ENCODE results near the gene SENP8.
"Not testable (repeated sequence)": the region's sequence is repeated elsewhere in the genome, so short reads cannot be mapped to it uniquely, and the experiment has no call there.

The SENP8 gene

DNA sequence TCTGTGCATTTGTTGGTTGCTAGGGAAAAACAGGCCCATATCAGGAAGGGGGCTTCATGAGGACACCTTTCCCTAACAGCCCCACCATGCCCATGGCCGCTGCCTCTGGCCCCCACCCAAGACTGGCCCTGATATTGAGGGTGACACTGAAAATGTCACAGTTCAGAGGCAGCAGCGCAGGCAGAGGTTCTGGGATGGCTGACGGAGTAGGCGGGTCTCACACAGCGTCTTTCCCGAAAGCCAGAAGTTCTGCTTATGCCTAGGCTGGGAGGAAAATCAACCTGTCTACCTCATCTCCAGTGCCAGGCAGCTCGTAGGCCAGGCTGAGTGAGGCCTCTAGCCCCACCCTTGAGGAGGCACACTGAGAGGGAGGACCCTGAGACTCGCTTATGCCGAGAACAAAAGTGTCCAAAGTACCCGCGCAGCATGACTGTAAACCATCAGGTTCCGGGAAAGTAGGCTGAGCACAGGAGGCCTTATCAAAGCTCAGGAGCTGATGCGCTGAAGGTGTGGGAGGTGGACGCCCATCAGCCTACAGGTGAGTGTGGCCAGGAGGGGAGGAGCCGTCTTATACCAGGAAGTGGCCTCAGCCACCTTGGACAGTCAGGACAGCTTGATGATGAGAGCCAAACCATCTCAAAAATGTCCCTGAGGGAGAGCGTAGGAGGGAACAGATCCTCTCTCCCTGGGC is 51.9 kb downstream of the SENP8 start:
- DNase-seq: no peak
- peaks cover 24 to 33% of the 10 kb centered on the region in 2 donors for H3K27me3 Mint-ChIP-seq
- no peak overlapping the region for H3K27ac Mint-ChIP-seq
- no peaks in the 10 kb centered on the region for H3K36me3 Mint-ChIP-seq
- H3K4me3 Mint-ChIP-seq: no peak overlapping the region
- no peaks in the 10 kb centered on the region for H3K9me3 Mint-ChIP-seq
- H3K4me1 Mint-ChIP-seq: no peaks in the 10 kb centered on the region
- ATAC-seq (replicated peaks): no peak

DNA sequence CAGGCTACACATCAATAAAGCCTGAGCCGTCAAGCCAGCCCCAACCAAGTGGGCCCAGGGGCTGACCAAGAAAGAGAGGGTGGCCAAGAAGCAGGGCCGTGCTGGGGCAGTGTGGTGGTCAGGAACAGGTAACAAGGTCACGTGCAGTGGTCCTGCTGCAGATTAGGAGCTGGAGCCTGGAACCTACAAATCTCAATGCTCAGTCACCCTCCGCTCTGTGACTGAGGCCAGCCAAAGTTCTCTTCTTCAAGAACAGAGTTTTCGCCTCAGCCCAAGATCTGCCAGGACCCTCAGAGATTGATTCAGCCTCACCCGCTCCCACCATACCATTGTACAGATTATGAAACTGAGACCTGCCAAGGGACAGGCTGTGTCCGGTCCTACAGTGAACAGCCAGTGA is 52.5 kb downstream of the SENP8 start:
- Mint-ChIP-seq H3K36me3 (no peaks in the 10 kb centered on the region), H3K27ac (no peak overlapping the region), H3K4me1 (peaks cover 0 to 3% of the 10 kb centered on the region in 2 donors), H3K27me3 (peaks cover 31 to 39% of the 10 kb centered on the region in 2 donors), H3K9me3 (no peaks in the 10 kb centered on the region), H3K4me3 (no peak overlapping the region)
- DNase-seq (no peak), ATAC-seq (replicated peaks) (no peak)

DNA sequence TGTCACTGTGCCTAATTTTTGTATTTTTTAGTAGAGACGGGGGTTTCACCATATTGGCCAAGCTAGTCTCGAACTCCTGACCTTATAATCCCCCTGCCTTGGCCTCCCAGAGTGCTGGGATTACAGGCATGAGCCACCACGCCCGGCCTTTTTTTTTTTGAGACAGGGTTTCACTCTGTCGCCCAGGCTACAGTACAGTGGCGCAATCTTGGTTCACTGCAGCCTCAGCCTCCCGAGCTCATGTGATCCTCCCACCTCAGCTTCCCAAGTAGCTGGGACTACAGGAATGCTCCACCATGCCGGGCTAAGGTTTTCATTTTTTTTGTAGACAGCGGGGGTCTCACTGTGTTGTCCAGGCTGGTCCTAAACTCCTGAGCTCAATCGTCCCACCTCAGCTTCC is 53.8 kb downstream of the SENP8 start:
- not testable (repeated sequence) for H3K4me3 Mint-ChIP-seq, DNase-seq
- H3K27me3 Mint-ChIP-seq: peaks cover 24 to 32% of the 10 kb centered on the region in 2 donors

GRCh38 chr15:72172796-72173195 is 54.6 kb downstream of the SENP8 start:
- Mint-ChIP-seq H3K9me3 (no peaks in the 10 kb centered on the region), H3K27me3 (peaks cover 16 to 24% of the 10 kb centered on the region in 2 donors), H3K27ac (no peak overlapping the region), H3K4me3 (no peak overlapping the region), H3K4me1 (peaks cover 0 to 3% of the 10 kb centered on the region in 2 donors), H3K36me3 (no peaks in the 10 kb centered on the region)
- DNase-seq (no peak), ATAC-seq (replicated peaks) (no peak)

More for the DNA sequence above, 53.8 kb downstream of the SENP8 start:
- not testable (repeated sequence) for ATAC-seq (replicated peaks); H3K9me3 Mint-ChIP-seq; H3K36me3 Mint-ChIP-seq; H3K27ac Mint-ChIP-seq; H3K4me1 Mint-ChIP-seq

GRCh38 chr15:72173401-72173800 is 55.2 kb downstream of the SENP8 start:
- Mint-ChIP-seq H3K9me3 (no peaks in the 10 kb centered on the region), H3K27me3 (peaks cover 11 to 20% of the 10 kb centered on the region in 2 donors), H3K4me1 (peaks cover 0 to 3% of the 10 kb centered on the region in 2 donors), H3K4me3 (no peak overlapping the region), H3K27ac (no peak overlapping the region), H3K36me3 (no peaks in the 10 kb centered on the region)
- no peak for ATAC-seq (replicated peaks)
- DNase-seq: no peak

DNA sequence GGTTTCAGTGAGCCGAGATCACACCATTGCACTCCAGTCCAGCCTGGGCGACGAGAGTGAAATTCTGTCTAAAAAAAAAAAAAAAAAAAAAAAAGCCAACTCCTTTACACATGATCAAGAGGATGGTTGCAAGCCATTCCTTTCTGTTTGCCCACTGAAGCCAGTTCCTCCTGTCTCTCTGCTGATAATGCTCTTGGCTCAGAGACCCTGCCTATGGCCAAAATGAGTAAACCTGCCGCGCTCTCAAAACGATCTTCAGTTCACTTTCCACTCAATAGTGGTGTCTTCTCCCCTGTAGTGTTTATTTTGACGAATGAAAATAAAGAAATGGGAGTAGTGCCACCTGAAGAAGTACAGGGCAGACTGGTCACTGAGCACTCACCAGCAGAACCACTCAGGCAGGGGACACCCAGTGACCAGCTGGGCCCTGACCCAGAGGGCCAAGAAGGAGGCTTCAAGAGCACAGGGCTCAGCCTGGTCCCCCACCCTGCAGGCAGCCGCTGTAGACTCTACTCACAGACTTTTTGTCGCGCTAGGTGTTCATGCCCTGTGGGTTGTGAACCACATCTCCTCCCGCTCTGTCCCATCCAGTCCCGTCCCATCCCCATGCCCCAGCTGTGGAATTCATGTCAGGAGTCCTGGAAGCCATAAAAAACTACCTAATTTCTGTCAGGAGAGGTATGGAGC is 55.8 kb downstream of the SENP8 start:
- Mint-ChIP-seq H3K4me1 (peaks cover 0 to 3% of the 10 kb centered on the region in 2 donors), H3K9me3 (no peaks in the 10 kb centered on the region), H3K27ac (no peak overlapping the region), H3K36me3 (no peaks in the 10 kb centered on the region), H3K27me3 (peaks cover 11 to 17% of the 10 kb centered on the region in 2 donors), H3K4me3 (no peak overlapping the region)
- no peak for DNase-seq
- ATAC-seq (replicated peaks): no peak

DNA sequence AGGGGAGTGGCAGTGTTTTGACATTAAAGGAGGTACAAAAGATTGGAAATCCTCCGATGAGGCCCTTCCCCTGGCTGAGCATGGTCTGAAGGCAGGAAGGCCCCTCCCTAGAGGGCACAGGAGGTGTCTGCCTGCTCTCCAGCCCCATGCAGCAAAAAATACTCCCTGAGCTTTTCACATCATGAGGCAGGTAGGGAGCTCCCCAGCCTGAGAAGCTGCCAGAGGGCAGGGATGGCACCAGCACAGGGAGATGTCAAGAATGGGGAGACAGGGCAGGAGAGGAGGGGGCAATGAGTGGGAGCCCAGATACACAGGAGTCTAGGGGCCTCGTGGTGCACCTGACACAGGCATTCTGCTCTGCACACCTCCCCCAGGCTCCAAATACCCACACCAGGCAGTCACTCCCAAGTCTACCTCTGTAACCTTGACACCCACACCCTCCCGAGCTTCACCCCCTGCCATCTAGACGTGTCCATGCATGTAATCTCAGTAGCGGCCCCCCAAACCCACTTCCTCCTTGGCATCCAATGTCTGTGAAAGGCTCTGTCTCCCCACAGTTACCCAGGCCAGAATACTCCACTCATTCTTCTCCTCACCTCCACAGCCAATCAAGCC is 56.5 kb downstream of the SENP8 start:
- Mint-ChIP-seq H3K27me3 (peaks cover 11 to 13% of the 10 kb centered on the region in 2 donors), H3K4me3 (no peak overlapping the region), H3K4me1 (peaks cover 0 to 3% of the 10 kb centered on the region in 2 donors), H3K9me3 (no peaks in the 10 kb centered on the region), H3K27ac (no peak overlapping the region), H3K36me3 (no peaks in the 10 kb centered on the region)
- DNase-seq (no peak), ATAC-seq (replicated peaks) (no peak)

GRCh38 chr15:72175186-72176044 is 57.2 kb downstream of the SENP8 start:
- no peak for ATAC-seq (replicated peaks)
- H3K4me1 Mint-ChIP-seq: peaks cover 0 to 3% of the 10 kb centered on the region in 2 donors
- no peak for DNase-seq
- H3K9me3 Mint-ChIP-seq: no peaks in the 10 kb centered on the region
- H3K27ac Mint-ChIP-seq: no peak overlapping the region
- peaks cover 11 to 13% of the 10 kb centered on the region in 2 donors for H3K27me3 Mint-ChIP-seq
- H3K4me3 Mint-ChIP-seq: no peak overlapping the region
- no peaks in the 10 kb centered on the region for H3K36me3 Mint-ChIP-seq

GRCh38 chr15:72176159-72176558 is 58.0 kb downstream of the SENP8 start:
- Mint-ChIP-seq H3K27me3 (peaks cover 17 to 18% of the 10 kb centered on the region in 2 donors), H3K4me1 (peaks cover 0 to 3% of the 10 kb centered on the region in 2 donors), H3K9me3 (no peaks in the 10 kb centered on the region), H3K27ac (no peak overlapping the region), H3K36me3 (no peaks in the 10 kb centered on the region), H3K4me3 (no peak overlapping the region)
- ATAC-seq (replicated peaks): no peak
- no peak for DNase-seq

DNA sequence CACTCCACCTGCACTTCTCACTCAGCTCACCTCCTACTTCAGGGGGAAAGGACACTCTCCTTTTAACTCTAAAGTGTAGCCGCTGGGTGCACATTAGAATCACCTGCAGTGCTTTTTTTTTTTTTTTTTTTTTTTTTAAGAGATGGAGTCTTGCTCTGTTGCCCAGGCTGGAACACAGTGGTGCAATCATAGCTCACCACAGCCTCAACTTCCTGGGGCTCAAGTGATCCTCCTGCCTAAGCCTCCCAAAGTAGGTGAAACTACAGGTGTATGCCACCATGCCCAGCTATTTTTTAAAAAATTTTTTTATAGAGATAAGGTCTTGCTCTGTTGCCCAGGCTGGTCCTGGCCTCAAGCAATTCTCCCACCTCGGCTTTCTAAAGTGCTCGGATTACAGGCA is 58.5 kb downstream of the SENP8 start:
- H3K27ac Mint-ChIP-seq: no peak overlapping the region
- H3K4me1 Mint-ChIP-seq: peaks cover 0 to 3% of the 10 kb centered on the region in 2 donors
- no peaks in the 10 kb centered on the region for H3K36me3 Mint-ChIP-seq
- H3K4me3 Mint-ChIP-seq: no peak overlapping the region
- ATAC-seq (replicated peaks) (no peak), DNase-seq (no peak)
- H3K9me3 Mint-ChIP-seq: no peaks in the 10 kb centered on the region
- peaks cover 23 to 24% of the 10 kb centered on the region in 2 donors for H3K27me3 Mint-ChIP-seq

DNA sequence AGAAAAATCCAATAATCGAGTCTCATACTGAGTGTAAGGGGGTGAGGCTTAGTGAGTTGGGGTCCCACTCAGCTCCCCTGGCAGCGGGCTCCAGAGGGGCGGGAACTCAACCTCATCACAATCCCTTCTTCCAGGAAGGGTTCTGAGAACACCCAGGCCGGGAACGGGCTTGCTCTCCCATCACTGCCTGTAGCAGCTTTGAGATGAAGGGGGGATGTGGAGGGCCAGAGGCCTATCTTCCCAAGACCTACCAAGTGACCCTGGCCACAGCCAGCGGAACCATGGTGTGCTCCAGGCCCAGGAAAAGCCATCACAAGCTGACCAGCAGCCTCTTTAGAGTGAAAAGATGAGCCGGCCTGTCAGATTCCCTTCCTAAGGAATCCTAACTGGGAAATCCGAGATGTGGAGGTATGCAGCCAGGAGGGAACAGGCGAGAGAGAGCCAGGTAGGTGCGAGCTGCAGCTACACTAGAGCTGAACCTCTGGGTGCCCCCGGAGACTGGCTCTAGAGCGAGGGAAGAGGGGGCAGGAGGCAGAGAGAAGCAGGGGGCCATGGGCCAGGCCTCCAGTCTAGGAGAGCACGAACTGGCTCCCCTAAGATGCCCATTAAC is 60.9 kb downstream of the SENP8 start:
- Mint-ChIP-seq H3K9me3 (no peaks in the 10 kb centered on the region), H3K4me1 (peaks cover 0 to 3% of the 10 kb centered on the region in 2 donors), H3K27me3 (peaks cover 39 to 45% of the 10 kb centered on the region in 2 donors), H3K4me3 (no peak overlapping the region), H3K27ac (no peak overlapping the region), H3K36me3 (no peaks in the 10 kb centered on the region)
- DNase-seq: no peak
- no peak for ATAC-seq (replicated peaks)

DNA sequence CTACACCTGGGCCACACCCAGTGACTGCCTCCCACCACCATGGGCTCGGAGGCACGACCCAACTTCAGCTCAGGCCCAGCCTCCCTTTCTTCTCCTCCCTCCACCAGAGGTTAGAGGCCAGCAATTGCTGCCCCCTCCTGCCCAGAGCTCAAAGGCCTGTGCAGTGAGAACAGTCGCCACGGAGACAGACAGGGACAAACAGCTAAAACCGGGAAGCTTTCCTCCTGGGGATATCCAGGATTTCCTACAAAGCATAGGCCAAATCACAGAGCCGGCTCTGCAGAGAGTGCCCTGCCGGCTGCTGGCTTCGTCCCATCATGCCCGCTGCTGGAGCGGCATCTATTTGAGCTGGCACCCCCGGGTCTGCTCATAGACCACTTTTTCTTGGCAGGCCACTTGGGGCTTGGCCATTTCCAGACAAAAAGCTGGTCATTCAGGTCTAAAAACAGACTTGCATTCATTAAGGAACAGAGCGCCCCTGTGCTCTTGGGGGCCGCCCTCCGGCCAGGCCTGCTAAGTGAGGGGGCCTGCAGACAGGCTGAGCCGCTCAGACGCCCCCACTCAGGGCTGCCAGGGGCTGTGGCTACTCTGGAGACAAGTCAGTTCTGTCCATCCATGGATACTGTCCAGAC is 61.9 kb downstream of the SENP8 start:
- no peak for ATAC-seq (replicated peaks)
- H3K27me3 Mint-ChIP-seq: peaks cover 39 to 50% of the 10 kb centered on the region in 2 donors
- no peaks in the 10 kb centered on the region for H3K9me3 Mint-ChIP-seq

DNA sequence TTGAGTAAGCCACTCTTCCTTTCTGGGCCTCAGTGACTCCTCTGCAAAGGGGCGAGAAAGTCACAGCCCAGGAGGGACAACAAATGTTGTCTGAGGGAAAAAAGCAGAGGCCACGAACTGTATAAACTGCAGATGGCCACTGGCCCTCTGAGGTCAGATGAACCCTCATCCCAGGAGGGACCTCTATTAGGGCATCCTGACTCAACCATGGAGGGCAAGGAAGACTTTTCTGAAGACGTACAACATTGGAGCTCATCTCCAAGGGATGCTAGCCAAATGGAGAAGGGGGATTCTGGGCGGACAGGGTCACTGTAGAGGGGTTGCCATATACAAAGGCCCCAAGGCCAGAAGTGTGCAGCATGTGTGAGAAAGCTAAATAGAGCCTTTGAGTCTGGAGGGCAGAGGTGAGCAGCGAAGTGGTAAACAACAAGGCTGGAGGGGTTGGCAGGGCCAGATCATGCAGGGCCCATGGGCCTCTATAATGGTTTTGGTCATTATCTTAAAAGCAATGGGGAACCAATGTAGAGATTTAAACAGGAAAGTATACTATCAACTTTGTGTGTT is 62.6 kb downstream of the SENP8 start:
- ATAC-seq (replicated peaks) (no peak), DNase-seq (no peak)
- Mint-ChIP-seq H3K27me3 (peaks cover 37 to 48% of the 10 kb centered on the region in 2 donors), H3K9me3 (no peaks in the 10 kb centered on the region), H3K27ac (no peak overlapping the region), H3K36me3 (no peaks in the 10 kb centered on the region), H3K4me1 (no peaks in the 10 kb centered on the region), H3K4me3 (no peak overlapping the region)

More for the DNA sequence above, 61.9 kb downstream of the SENP8 start:
- Mint-ChIP-seq H3K4me1 (peaks cover 0 to 3% of the 10 kb centered on the region in 2 donors), H3K27ac (no peak overlapping the region), H3K4me3 (no peak overlapping the region), H3K36me3 (no peaks in the 10 kb centered on the region)
- DNase-seq: no peak

Measured in stimulated activated naive B cell treated with anti-CD40 and anti-IgM and Interleukin-4, amounts not matched to agents 10 μg/mL and 1 μg/mL and 100 μg/mL, for 72 hours (primary cell).